SK-N-SH (cell line): ENCODE measurements around the gene PCF11. TPM values are rescaled to one million over a fixed set of nuclear protein-coding genes. Genes with fewer than 3 reads are reported as not detected.

ENCODE experiments used
- CTCF ChIA-PET: fragments of 300-600, 350-600 bp; formaldehyde crosslinking; extraction: SDS; loops from one replicate; lab custom pipeline; 2021; lab: Yijun Ruan, JAX
- POLR2A ChIA-PET: fragments of 350-600 bp; sonication (Branson Sonifier 250); formaldehyde crosslinking; extraction: SDS; loops from one replicate; lab custom pipeline; 2020; ENCODE audit warnings: antibody characterized with exemption, inconsistent platforms; lab: Yijun Ruan, JAX
- DNase-seq: peaks from one replicate; pipeline ENCODE4 v3.0.0; 2012
- H2AFZ ChIP-seq: fragments of 200-600 bp; sonication (generic); 2 replicates; pipeline ENCODE4 v1.8.1; 2016; ENCODE audit warnings: antibody characterized with exemption, mild to moderate bottlenecking, low read depth
- H3F3A ChIP-seq: fragments of 200-600 bp; sonication (generic); replicated peaks from 2 replicates; pipeline ENCODE3; 2016; ENCODE audit warnings: antibody characterized with exemption, mild to moderate bottlenecking; ENCODE audit not compliant: insufficient read depth
- H3K27ac ChIP-seq, 2 experiments: fragments of 200-500 bp in 1 of 2; fragments of 200-600 bp in 1 of 2; sonication (Bioruptor generic) in 1 of 2; sonication (generic), shearing (Covaris generic) in 1 of 2; 2 replicates each; pipeline versions ENCODE4 v1.5.1 to v1.6.1; 2014 to 2016; ENCODE audit warnings: low read depth in 2 of 2, inconsistent platforms in 1 of 2, low read length in 1 of 2, mild to moderate bottlenecking in 1 of 2, mixed read lengths in 1 of 2
- H3K27me3 ChIP-seq: fragments of 200-600 bp; sonication (generic), shearing (Covaris generic); 2 replicates; pipeline ENCODE4 v1.6.1; 2016; ENCODE audit warnings: mixed run types; ENCODE audit not compliant: insufficient read depth
- H3K36me3 ChIP-seq, 2 experiments: fragments of 200-500 bp in 1 of 2; fragments of 200-600 bp in 1 of 2; sonication (Bioruptor generic) in 1 of 2; sonication (generic) in 1 of 2; replicated peaks in 1 of 2; 2 replicates each; pipeline versions ENCODE3 to v1.5.1; 2014 to 2016; ENCODE audit warnings: low read length in 1 of 2, mild to moderate bottlenecking in 1 of 2; ENCODE audit not compliant: insufficient read depth in 2 of 2, control insufficient read depth in 1 of 2
- H3K4me1 ChIP-seq, 2 experiments: fragments of 200-500 bp in 1 of 2; fragments of 200-600 bp in 1 of 2; sonication (Bioruptor generic) in 1 of 2; sonication (generic), shearing (Covaris generic) in 1 of 2; 2 replicates each; pipeline versions ENCODE4 v1.5.1 to v1.6.1; 2014 to 2016; ENCODE audit warnings: low read depth in 1 of 2, low read length in 1 of 2, mixed run types in 1 of 2; ENCODE audit not compliant: insufficient read depth in 2 of 2, control insufficient read depth in 1 of 2
- H3K4me2 ChIP-seq: fragments of 200-600 bp; sonication (generic), shearing (Covaris generic); 2 replicates; pipeline ENCODE4 v1.6.1; 2017; ENCODE audit warnings: mixed run types
- H3K4me3 ChIP-seq, 2 experiments: fragments of 200-500 bp in 1 of 2; fragments of 200-600 bp in 1 of 2; sonication (Bioruptor generic) in 1 of 2; sonication (generic), shearing (Covaris generic) in 1 of 2; 2 replicates each; pipeline versions ENCODE4 v1.5.1 to v1.8.1; 2014 to 2016; ENCODE audit warnings: low read depth in 2 of 2, inconsistent platforms in 1 of 2, low read length in 1 of 2, mild to moderate bottlenecking in 1 of 2, mixed read lengths in 1 of 2, moderate library complexity in 1 of 2
- H3K79me2 ChIP-seq: fragments of 200-600 bp; sonication (generic); 2 replicates; pipeline ENCODE4 v1.8.1; 2017; ENCODE audit warnings: mild to moderate bottlenecking; ENCODE audit not compliant: insufficient read depth
- H3K9ac ChIP-seq: fragments of 200-600 bp; sonication (generic); 2 replicates; pipeline ENCODE4 v1.6.1; 2017; ENCODE audit warnings: mixed run types
- H3K9me2 ChIP-seq: fragments of 200-600 bp; sonication (generic); 2 replicates; pipeline ENCODE4 v1.6.1; 2017; ENCODE audit warnings: mixed run types
- H3K9me3 ChIP-seq: fragments of 200-600 bp; sonication (generic); 2 replicates; pipeline ENCODE4 v1.6.1; 2017; ENCODE audit warnings: mixed run types, mild to moderate bottlenecking, moderate library complexity
- H4K20me1 ChIP-seq: fragments of 200-600 bp; sonication (generic); 2 replicates; pipeline ENCODE4 v1.6.1; 2017; ENCODE audit warnings: mild to moderate bottlenecking, mixed run types; ENCODE audit not compliant: insufficient read depth
- CHD2 ChIP-seq: fragments of 150-350 bp; IDR thresholded peaks from 2 replicates; pipeline ENCODE4 v1.6.1; 2018; ENCODE audit warnings: low read length; ENCODE audit not compliant: partially characterized antibody
- EP300 ChIP-seq, 2 experiments: IDR thresholded peaks; 2 replicates each; pipeline versions ENCODE4 v1.4.0 to v1.6.1; 2012; ENCODE audit warnings: borderline replicate concordance in 1 of 2, low read depth in 1 of 2, low read length in 1 of 2
- EZH2phosphoT487 ChIP-seq: fragments of 200-600 bp; sonication (generic); IDR thresholded peaks from 2 replicates; pipeline ENCODE4 v1.6.1; 2017; ENCODE audit warnings: low read depth, mixed run types, mild to moderate bottlenecking, antibody characterized with exemption, moderate library complexity, borderline replicate concordance
- FOSL2 ChIP-seq: IDR thresholded peaks from 2 replicates; pipeline ENCODE4 v1.4.0; 2012; ENCODE audit warnings: low read depth, mild to moderate bottlenecking, moderate library complexity, borderline replicate concordance
- FOXM1 ChIP-seq: IDR thresholded peaks from 2 replicates; pipeline ENCODE4 v1.4.0; 2012; ENCODE audit warnings: low read depth, mild to moderate bottlenecking
- GABPA ChIP-seq: IDR thresholded peaks from 2 replicates; pipeline ENCODE4 v1.4.0; 2012; ENCODE audit warnings: low read depth, mild to moderate bottlenecking
- MEF2A ChIP-seq: IDR thresholded peaks from 2 replicates; pipeline ENCODE4 v1.4.0; 2012; ENCODE audit warnings: low read depth, borderline replicate concordance
- MXI1 ChIP-seq: IDR thresholded peaks from 2 replicates; pipeline ENCODE4 v1.6.1; 2012; ENCODE audit warnings: mild to moderate bottlenecking, low read depth, low read length, improper control_type of control experiment
- NFIC ChIP-seq: IDR thresholded peaks from 2 replicates; pipeline ENCODE4 v1.4.0; 2012; ENCODE audit warnings: borderline replicate concordance
- POLR2AphosphoS5 ChIP-seq: IDR thresholded peaks from 2 replicates; pipeline ENCODE4 v1.6.1; 2012; ENCODE audit warnings: low read depth, low read length
- RAD21 ChIP-seq: IDR thresholded peaks from 2 replicates; pipeline ENCODE4 v1.6.1; 2012; ENCODE audit warnings: mild to moderate bottlenecking, low read length
- RXRA ChIP-seq: IDR thresholded peaks from 2 replicates; pipeline ENCODE4 v1.4.0; 2012; ENCODE audit warnings: low read depth, mild to moderate bottlenecking, borderline replicate concordance
- WGBS: methylation state at CpG from one replicate; pipeline ENCODE4 v1.1.6; 2017; ENCODE audit warnings: low lambda C conversion rate; 5-methylcytosine and 5-hydroxymethylcytosine counted together
- polyA plus RNA-seq, 3 experiments: library from polyadenylated mRNA; depleted of rRNA; stranded (reverse); fragments of >200 nt; gene quantifications; 2 replicates each; pipeline ENCODE4 v1.2.3, GENCODE V29; 2012
- TF ChIP-seq, protein P1 (sequence below): IDR thresholded peaks from 2 replicates; pipeline ENCODE4 v1.4.0; 2012; ENCODE audit warnings: low read depth, borderline replicate concordance
- TF ChIP-seq, protein P2 (sequence below): IDR thresholded peaks from 2 replicates; pipeline ENCODE4; 2012

The PCF11 gene
- polyA plus RNA-seq, 1 of the 3 experiments (the other 2 are of a cell fraction) = 22.4 TPM

DNA sequence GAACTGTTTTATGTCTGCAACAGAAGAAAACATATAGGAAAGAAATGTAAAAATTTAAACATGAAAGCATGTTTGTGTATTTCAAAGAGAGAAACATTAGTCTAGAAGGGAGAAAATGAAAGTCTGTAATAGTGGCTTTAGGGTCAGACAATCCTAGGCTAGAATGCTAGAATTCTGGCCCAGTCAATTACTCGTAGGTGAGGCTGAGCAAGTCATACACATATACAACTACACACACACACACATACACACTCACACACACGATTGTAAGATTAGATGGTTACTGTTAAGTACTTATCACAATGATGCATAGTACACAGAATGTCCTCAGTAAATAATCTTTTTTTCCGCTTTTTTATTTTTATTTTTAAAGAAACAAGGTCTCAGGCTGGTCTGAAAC is 37.7 kb upstream of the PCF11 start:
- CTCF ChIA-PET = no interaction called here
- no peak for TF ChIP-seq FOXM1
- TF ChIP-seq MXI1 = no peak
- no peak for TF ChIP-seq EP300 (IDR thresholded peaks at IDR 0.05; ENCODE audit: borderline replicate concordance in 1 of 2, low read depth in 1 of 2, low read length in 1 of 2)
- no peak for TF ChIP-seq RXRA
- no peak for TF ChIP-seq GABPA
- TF ChIP-seq POLR2AphosphoS5 = no peak
- TF ChIP-seq NFIC = no peak
- no peak for TF ChIP-seq MEF2A
- TF ChIP-seq, protein P1, sequence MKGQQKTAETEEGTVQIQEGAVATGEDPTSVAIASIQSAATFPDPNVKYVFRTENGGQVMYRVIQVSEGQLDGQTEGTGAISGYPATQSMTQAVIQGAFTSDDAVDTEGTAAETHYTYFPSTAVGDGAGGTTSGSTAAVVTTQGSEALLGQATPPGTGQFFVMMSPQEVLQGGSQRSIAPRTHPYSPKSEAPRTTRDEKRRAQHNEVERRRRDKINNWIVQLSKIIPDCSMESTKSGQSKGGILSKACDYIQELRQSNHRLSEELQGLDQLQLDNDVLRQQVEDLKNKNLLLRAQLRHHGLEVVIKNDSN = no peak
- TF ChIP-seq RAD21 = no peak
- TF ChIP-seq, protein P2, sequence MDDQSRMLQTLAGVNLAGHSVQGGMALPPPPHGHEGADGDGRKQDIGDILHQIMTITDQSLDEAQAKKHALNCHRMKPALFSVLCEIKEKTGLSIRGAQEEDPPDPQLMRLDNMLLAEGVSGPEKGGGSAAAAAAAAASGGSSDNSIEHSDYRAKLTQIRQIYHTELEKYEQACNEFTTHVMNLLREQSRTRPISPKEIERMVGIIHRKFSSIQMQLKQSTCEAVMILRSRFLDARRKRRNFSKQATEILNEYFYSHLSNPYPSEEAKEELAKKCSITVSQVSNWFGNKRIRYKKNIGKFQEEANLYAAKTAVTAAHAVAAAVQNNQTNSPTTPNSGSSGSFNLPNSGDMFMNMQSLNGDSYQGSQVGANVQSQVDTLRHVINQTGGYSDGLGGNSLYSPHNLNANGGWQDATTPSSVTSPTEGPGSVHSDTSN = no peak
- TF ChIP-seq, all 33 proteins: peak for 0
- Histone ChIP-seq H3K4me1 (no peaks in the 10 kb centered on the region), H3K27me3 (no peaks in the 10 kb centered on the region), H3K4me2 (no peak overlapping the region), H3K27ac (no peak overlapping the region), H3K4me3 (no peak overlapping the region), H3K9me2 (no peaks in the 10 kb centered on the region), H2AFZ (no peak overlapping the region), H3K9ac (no peak overlapping the region), H3F3A (no peaks in the 10 kb centered on the region), H3K36me3 (no peaks in the 10 kb centered on the region), H3K79me2 (no peaks in the 10 kb centered on the region), H3K9me3 (no peaks in the 10 kb centered on the region), H4K20me1 (no peaks in the 10 kb centered on the region)
- DNase-seq = no peak
- WGBS = 89% methylated on average over 3 of the region's 3 CpGs
- POLR2A ChIA-PET = no interaction called here

DNA sequence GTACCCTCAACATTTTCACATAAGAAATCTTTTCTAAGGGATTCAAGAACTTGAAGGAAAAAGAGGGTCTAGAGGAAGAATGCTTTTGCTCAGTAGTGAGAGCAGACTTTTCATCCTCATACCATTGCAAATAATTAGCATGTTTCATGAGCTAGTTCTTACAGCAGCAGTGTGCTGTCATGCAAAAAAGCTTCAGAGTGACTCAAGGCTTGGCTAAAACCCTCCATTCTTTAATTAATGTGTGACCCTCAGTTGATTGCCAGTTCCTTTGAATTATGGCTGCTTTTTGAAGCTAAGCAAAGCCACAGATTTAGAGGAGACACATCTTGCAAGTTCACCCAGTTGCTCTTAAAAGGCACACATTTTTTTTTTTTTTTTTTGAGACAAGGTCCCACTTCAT is 36.6 kb upstream of the PCF11 start:
- Histone ChIP-seq H3K27me3 (no peaks in the 10 kb centered on the region), H3K9me3 (no peaks in the 10 kb centered on the region), H3K36me3 (no peaks in the 10 kb centered on the region), H2AFZ (no peak overlapping the region), H3K27ac (no peak overlapping the region), H3K4me1 (no peaks in the 10 kb centered on the region), H3F3A (no peaks in the 10 kb centered on the region), H4K20me1 (no peaks in the 10 kb centered on the region), H3K9me2 (no peaks in the 10 kb centered on the region), H3K4me3 (no peak overlapping the region), H3K4me2 (no peak overlapping the region), H3K9ac (no peak overlapping the region), H3K79me2 (no peaks in the 10 kb centered on the region)
- DNase-seq = no peak
- ChIA-PET CTCF (interaction anchor here (0.7 kb wide), 1 partner anchor 677 kb away, joined by 5 read pairs; no protein-coding TSS in a partner anchor), POLR2A (no interaction called here)
- TF ChIP-seq FOSL2 = no peak
- TF ChIP-seq FOXM1 = no peak
- TF ChIP-seq EZH2phosphoT487 = no peak
- TF ChIP-seq RXRA = no peak
- no peak for TF ChIP-seq CHD2
